Measurements from ENCODE around the gene PSMC3.

DNA sequence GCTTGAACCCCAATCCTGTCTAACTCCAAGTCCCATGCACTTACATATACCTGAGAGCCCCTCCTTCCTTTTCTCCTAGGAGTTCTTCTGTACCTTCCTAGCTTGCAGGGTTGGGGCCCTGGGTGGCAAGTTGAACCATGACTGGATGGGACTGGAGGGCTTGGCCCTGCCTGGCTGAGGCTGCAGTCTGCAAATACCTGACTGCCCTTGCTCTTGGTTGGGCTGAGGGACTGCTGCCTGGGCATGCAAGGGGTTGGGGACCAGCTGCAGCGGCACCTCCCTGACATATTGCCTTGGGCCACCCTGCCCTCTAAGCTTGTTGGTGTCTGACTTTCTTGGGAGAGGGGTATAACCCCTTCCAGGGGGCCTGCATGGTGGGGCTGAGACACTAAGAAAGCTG is 27.7 kb downstream of the PSMC3 start:
- no peak for TF ChIP-seq POLR2AphosphoS5 (IDR thresholded peaks at IDR 0.05)
- no peak for TF ChIP-seq CTCF (IDR thresholded peaks at IDR 0.05)
- no peak for TF ChIP-seq EP300 (IDR thresholded peaks at IDR 0.05)

Measured in stomach (tissue), 4 donors.